GOT3 (cell line): Measurements from ENCODE around the gene RNF213.
"Not testable (repeated sequence)": the region's sequence is repeated elsewhere in the genome, so short reads cannot be mapped to it uniquely, and the experiment has no call there.

Source experiments
- DNase-seq: peaks from one replicate; lab custom pipeline; 2025; ENCODE audit warnings: mixed read lengths; lab: John Stamatoyannopoulos, UW

The RNF213 gene

GRCh38 chr17:80319999-80320344, 59.3 kb downstream of the RNF213 start:
- no peak for DNase-seq

GRCh38 chr17:80320496-80320895, 59.8 kb downstream of the RNF213 start:
- no peak for DNase-seq

- DNase-seq = no peak
Observed at GRCh38 chr17:80322864-80323263, 62.2 kb downstream of the RNF213 start.

GRCh38 chr17:80323982-80324381, 63.3 kb downstream of the RNF213 start:
- no peak for DNase-seq

- DNase-seq = no peak
Observed at GRCh38 chr17:80327518-80327917, 66.9 kb downstream of the RNF213 start.

GRCh38 chr17:80328634-80329380, 68.2 kb downstream of the RNF213 start:
- no peak for DNase-seq

- DNase-seq = not testable (repeated sequence)
Observed at GRCh38 chr17:80329421-80329820, 68.8 kb downstream of the RNF213 start.

- DNase-seq = no peak
Observed at GRCh38 chr17:80330276-80330675, 69.6 kb downstream of the RNF213 start.

GRCh38 chr17:80330938-80331337, 70.3 kb downstream of the RNF213 start:
- DNase-seq = not testable (repeated sequence)

GRCh38 chr17:80331820-80332219, 71.2 kb downstream of the RNF213 start:
- no peak for DNase-seq

- no peak for DNase-seq
Observed at GRCh38 chr17:80337195-80337895, 76.7 kb downstream of the RNF213 start.

GRCh38 chr17:80339118-80339517, 78.5 kb downstream of the RNF213 start:
- no peak for DNase-seq

GRCh38 chr17:80339731-80340456, 79.2 kb downstream of the RNF213 start:
- no peak for DNase-seq

GRCh38 chr17:80345321-80345720, 84.7 kb downstream of the RNF213 start:
- DNase-seq = no peak

- DNase-seq = no peak
Observed at GRCh38 chr17:80345841-80346497, 85.3 kb downstream of the RNF213 start.

GRCh38 chr17:80346498-80347275, 86.0 kb downstream of the RNF213 start:
- DNase-seq = no peak

- DNase-seq = no peak
Observed at GRCh38 chr17:80347536-80347935, 86.9 kb downstream of the RNF213 start.

GRCh38 chr17:80347948-80348351, 87.3 kb downstream of the RNF213 start:
- DNase-seq = no peak

- no peak for DNase-seq
Observed at GRCh38 chr17:80348551-80349150, 88.0 kb downstream of the RNF213 start.

- DNase-seq = no peak
Observed at GRCh38 chr17:80349151-80349651, 88.5 kb downstream of the RNF213 start.

- DNase-seq = no peak
Observed at GRCh38 chr17:80349751-80350150, 89.1 kb downstream of the RNF213 start.
